ENCODE data around the gene RPL34.
A peak's percentile ranks its signal among the peaks of the same experiment; 100 is the strongest.

The RPL34 gene

DNA sequence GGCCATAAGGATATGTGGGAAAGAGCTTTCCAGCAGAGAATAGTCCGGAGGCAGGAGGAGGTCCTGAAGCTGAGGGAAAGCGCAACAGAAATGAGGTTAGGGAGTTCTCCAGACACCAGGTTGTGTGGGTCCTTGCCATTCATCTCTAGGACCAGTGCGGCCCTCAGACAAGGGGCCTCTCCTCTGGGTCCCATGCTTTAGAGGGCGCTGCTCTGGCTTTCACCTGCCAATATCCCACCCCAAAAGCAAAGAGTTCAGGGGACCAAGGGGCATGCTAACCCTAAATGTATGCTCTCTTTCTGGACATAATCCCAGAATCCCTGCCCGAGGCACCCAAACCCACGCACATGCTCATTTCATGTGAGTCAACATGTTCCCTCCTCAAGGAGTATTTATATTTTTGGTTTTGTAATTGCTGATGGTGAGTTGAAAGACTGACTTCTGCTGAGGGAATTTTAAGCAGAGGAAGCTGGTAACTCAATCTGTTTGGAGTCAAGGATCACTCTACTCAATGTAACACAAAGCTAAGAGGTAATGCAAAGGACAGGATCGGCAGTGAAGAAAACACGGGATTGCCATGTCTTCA is 14.8 kb downstream of the RPL34 start:
- Mint-ChIP-seq H3K27ac (ENCODE audit: low read depth) (no peak overlapping the region), H3K27me3 (no peaks in the 10 kb centered on the region), H3K9me3 (no peaks in the 10 kb centered on the region), H3K36me3 (ENCODE audit: insufficient read depth) (peaks cover 35% of the 10 kb centered on the region), H3K4me3 (no peak overlapping the region), H3K4me1 (no peaks in the 10 kb centered on the region)
- ATAC-seq (replicated peaks; ENCODE audit: extremely low read depth, poor library complexity, severe bottlenecking), result no peak
- no peak for DNase-seq (ENCODE audit: low spot score in 2 of 2)

DNA sequence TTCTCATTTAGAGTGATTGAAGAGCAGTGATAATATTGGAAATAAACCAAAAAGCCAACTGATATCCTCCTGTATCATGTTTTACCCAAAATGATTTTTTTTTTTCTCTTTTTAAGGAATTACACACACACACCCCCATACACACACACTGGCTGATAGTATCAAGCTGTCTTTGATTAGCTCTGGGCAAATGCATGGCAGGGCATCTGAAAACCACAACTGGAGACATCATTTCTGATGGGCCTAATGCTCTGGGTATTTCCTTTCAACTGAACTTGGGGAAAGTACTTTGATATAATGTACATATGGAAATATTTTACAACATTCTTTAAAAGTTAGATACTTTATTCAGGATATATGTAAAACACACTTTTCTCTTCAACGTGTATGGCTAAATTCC is 15.9 kb downstream of the RPL34 start:
- H3K4me1 Mint-ChIP-seq, result no peaks in the 10 kb centered on the region
- peaks cover 26% of the 10 kb centered on the region for H3K36me3 Mint-ChIP-seq (ENCODE audit: insufficient read depth)
- ATAC-seq (replicated peaks; ENCODE audit: extremely low read depth, poor library complexity, severe bottlenecking) (no peak), DNase-seq (ENCODE audit: low spot score in 2 of 2) (no peak)
- H3K4me3 Mint-ChIP-seq, result no peak overlapping the region
- H3K9me3 Mint-ChIP-seq, result no peaks in the 10 kb centered on the region
- no peak overlapping the region for H3K27ac Mint-ChIP-seq (ENCODE audit: low read depth)
- H3K27me3 Mint-ChIP-seq, result no peaks in the 10 kb centered on the region

DNA sequence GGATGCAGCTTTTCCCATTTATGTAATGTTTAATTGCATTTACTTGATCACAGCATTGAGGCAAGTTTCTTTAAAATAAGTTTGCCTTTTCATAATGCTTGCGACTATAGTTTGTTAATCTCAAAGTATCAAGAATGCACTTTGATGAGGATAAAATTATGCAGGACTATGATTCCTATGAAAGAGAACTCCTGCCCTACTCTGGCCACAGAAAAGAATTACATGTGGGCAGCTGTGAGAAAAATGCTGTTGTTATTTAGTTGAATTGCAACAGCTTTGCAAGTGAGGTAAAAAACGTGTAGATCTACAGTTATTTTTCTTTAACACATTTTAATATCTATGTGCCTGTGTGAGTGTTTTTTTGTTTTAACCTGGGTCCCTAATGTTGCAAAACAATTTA is 17.5 kb downstream of the RPL34 start:
- peaks cover 19% of the 10 kb centered on the region for H3K36me3 Mint-ChIP-seq (ENCODE audit: insufficient read depth)
- no peak for ATAC-seq (replicated peaks; ENCODE audit: extremely low read depth, poor library complexity, severe bottlenecking)
- no peak overlapping the region for H3K27ac Mint-ChIP-seq (ENCODE audit: low read depth)
- no peaks in the 10 kb centered on the region for H3K9me3 Mint-ChIP-seq
- H3K4me1 Mint-ChIP-seq, result no peaks in the 10 kb centered on the region
- H3K4me3 Mint-ChIP-seq, result no peak overlapping the region
- no peak for DNase-seq (ENCODE audit: low spot score in 2 of 2)
- no peaks in the 10 kb centered on the region for H3K27me3 Mint-ChIP-seq

DNA sequence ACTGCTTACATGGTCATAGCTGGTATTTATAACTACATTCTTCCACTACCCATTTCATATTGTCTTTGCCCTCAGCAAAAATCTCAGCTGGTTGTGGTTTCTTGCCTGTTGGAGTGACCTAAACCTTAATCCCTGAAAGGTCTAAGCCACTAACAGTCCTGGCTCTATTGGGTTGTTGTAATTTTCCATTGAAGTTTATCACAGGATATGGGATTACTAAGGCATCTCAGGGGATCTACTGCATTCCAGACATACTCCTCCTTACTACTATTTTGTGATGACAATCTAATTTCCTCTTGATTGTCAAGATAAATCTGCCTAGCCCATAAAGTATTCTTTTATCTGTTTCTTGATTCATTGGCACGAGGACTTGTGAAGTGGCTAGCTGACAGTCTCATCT is 23.9 kb downstream of the RPL34 start:
- Mint-ChIP-seq H3K4me1 (no peaks in the 10 kb centered on the region), H3K27me3 (no peaks in the 10 kb centered on the region), H3K36me3 (ENCODE audit: insufficient read depth) (no peaks in the 10 kb centered on the region), H3K27ac (ENCODE audit: low read depth) (no peak overlapping the region), H3K4me3 (no peak overlapping the region), H3K9me3 (no peaks in the 10 kb centered on the region)
- DNase-seq (ENCODE audit: low spot score in 2 of 2) (no peak), ATAC-seq (replicated peaks; ENCODE audit: extremely low read depth, poor library complexity, severe bottlenecking) (no peak)

DNA sequence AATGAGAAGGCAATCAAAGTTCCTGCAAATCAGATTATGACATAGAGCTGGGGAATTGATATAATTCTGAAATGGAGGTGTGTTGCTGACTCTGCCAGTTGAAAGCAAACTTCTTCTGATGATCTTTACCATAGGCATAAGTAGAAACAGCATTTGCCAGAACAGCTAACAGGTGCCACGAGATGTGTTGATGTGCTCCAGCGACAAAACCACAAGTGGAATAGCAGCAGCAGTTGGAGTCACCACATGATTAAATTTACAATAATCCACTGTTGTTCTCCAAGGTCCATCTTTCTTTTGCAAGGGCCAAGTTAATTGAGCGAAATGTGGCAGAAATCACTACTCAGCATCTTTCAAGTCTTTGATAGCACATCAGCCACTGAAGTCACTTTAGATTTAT is 26.3 kb downstream of the RPL34 start:
- H3K4me1 Mint-ChIP-seq, result peaks cover 19% of the 10 kb centered on the region
- H3K36me3 Mint-ChIP-seq (ENCODE audit: insufficient read depth), result peaks cover 7% of the 10 kb centered on the region
- H3K27me3 Mint-ChIP-seq, result no peaks in the 10 kb centered on the region
- no peaks in the 10 kb centered on the region for H3K9me3 Mint-ChIP-seq
- no peak overlapping the region for H3K4me3 Mint-ChIP-seq
- ATAC-seq (replicated peaks; ENCODE audit: extremely low read depth, poor library complexity, severe bottlenecking), result no peak
- DNase-seq (ENCODE audit: low spot score in 2 of 2), result no peak
- H3K27ac Mint-ChIP-seq (ENCODE audit: low read depth), result no peak overlapping the region

DNA sequence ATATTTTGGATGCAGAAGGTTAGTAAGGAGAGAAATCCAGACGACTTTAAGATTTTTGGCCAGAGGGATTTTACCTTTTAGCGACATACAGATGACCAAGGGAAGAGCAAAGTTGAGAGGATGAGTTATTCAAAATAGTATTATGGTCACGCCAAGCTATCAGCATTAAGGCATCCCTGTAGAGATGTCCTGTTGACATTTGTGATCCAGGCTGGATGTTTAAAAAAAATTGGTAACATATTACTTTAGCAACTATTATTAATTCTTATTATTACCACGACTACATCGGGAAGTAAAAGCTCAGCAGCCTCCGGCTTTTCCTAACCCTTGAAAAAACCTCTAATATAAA is 29.5 kb downstream of the RPL34 start:
- H3K4me1 Mint-ChIP-seq, result peaks cover 38% of the 10 kb centered on the region
- ATAC-seq (replicated peaks; ENCODE audit: extremely low read depth, poor library complexity, severe bottlenecking), result no peak
- H3K27ac Mint-ChIP-seq (ENCODE audit: low read depth), result peak overlapping the region; percentile 97
- H3K36me3 Mint-ChIP-seq (ENCODE audit: insufficient read depth), result peaks cover 10% of the 10 kb centered on the region
- H3K4me3 Mint-ChIP-seq, result peak overlapping the region; percentile 97
- H3K9me3 Mint-ChIP-seq, result no peaks in the 10 kb centered on the region
- DNase-seq (ENCODE audit: low spot score in 2 of 2), result no peak
- H3K27me3 Mint-ChIP-seq, result no peaks in the 10 kb centered on the region

DNA sequence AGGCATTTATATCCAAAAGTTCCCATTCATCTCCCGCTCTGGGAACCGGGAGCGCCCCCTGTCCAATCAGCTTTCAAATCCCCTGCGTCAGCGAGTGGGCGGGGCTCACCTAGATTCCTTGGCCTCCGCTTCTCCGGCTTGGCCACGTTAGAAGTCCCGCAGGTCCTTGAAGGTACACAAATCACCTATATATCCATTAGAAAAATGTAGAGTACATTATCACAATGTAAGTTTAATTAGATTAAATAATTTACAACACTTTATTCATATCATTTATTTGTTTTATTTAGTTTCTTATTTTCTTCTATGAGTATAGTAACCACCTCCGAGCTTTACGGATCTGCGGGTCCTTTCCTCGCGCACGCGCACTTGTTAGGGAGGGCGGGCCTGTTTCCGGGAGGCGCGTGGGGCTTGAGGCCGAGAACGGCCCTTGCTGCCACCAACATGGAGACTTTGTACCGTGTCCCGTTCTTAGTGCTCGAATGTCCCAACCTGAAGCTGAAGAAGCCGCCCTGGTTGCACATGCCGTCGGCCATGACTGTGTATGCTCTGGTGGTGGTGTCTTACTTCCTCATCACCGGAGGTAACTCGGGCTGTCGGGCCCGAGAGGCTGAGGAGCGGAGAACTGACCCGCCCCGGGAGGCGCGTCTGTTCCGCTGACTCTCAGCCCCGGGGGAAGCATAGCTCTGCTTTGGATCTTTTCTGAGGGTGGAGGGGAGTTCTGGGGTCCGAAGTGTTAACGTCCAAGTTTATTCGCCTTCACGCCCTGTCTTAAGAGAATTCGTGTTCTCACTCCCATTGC is 30.0 kb downstream of the RPL34 start, which contains the start of gene OSTC:
TSS of gene OSTC (plus strand) at position 388 of the 802 bp plus-strand sequence. CDS start at position 445, 57 bp downstream.
- peak within 1 kb of the TSS; percentile 97 for H3K27ac Mint-ChIP-seq (ENCODE audit: low read depth)
- H3K4me1 Mint-ChIP-seq, result peaks cover 38% of the 10 kb centered on the region
- ATAC-seq (replicated peaks; ENCODE audit: extremely low read depth, poor library complexity, severe bottlenecking), result peak; percentile 81
- H3K36me3 Mint-ChIP-seq (ENCODE audit: insufficient read depth), result peaks cover 10% of the 10 kb centered on the region
- H3K4me3 Mint-ChIP-seq, result peak within 1 kb of the TSS; percentile 97
- no peaks in the 10 kb centered on the region for H3K27me3 Mint-ChIP-seq
- H3K9me3 Mint-ChIP-seq, result no peaks in the 10 kb centered on the region
- peak; percentile 81 to 88 for DNase-seq (ENCODE audit: low spot score in 2 of 2)

DNA sequence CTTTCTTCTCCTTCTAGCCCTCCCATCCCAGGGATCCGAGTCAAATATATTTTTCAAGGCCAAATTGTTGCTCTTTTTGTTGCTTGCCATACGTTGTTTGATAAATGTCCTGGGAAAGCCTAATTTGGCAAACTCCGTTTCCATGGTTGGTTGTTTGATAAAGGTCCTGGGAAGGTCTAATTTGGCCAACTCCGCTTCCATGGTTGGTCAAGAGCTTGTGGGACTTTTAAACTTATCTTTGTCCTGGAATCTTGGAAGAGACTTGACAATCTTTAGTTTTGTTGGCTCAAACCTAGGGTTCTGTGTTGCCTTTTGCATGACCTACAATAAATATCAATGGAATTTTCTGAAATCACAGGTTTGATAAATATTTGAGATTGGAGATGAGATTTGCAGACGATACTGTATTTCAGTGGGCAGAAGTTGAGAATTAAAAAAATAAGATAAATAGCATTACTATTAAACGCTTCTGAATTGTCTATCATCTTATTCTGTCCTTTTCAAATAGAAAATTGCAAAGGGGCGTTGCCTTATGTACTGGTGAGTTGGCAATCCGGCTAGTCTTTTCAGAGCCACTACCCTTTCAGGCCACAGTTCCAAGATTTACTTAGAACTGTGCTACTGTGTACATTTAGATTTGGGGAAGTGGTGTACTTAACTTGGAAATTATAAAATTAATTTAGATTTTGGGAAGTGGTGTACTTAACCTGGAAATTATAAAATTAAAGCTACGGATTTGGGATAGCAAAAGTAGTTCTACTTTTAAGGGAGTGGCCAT is 30.8 kb downstream of the RPL34 start:
- peak overlapping the region; percentile 97 for H3K27ac Mint-ChIP-seq (ENCODE audit: low read depth)
- H3K27me3 Mint-ChIP-seq, result no peaks in the 10 kb centered on the region
- H3K4me3 Mint-ChIP-seq, result peak overlapping the region; percentile 97
- ATAC-seq (replicated peaks; ENCODE audit: extremely low read depth, poor library complexity, severe bottlenecking), result no peak
- H3K36me3 Mint-ChIP-seq (ENCODE audit: insufficient read depth), result peaks cover 15% of the 10 kb centered on the region
- no peak for DNase-seq (ENCODE audit: low spot score in 2 of 2)
- peaks cover 38% of the 10 kb centered on the region for H3K4me1 Mint-ChIP-seq
- H3K9me3 Mint-ChIP-seq, result no peaks in the 10 kb centered on the region

DNA sequence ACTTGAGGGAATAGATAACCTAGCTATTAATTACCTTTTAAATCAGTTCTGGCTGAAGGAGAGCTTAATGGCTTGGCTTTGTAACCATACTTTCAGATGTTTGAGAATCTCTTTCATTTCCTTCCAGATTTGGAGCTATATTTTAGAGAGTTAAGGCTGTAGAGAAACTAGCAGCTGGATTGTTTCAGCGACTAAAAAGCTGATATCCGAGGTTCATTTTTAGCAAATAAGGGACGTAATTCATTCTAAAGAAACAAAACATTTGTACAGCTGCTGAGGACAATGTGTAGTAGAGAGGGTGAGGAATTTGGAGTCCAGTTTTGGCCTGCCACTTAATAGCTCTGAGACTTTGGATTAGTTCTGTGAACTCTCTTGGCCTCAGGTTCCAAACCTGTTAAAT is 42.3 kb downstream of the RPL34 start:
- Mint-ChIP-seq H3K4me3 (no peak overlapping the region), H3K27ac (ENCODE audit: low read depth) (no peak overlapping the region), H3K9me3 (no peaks in the 10 kb centered on the region)

DNA sequence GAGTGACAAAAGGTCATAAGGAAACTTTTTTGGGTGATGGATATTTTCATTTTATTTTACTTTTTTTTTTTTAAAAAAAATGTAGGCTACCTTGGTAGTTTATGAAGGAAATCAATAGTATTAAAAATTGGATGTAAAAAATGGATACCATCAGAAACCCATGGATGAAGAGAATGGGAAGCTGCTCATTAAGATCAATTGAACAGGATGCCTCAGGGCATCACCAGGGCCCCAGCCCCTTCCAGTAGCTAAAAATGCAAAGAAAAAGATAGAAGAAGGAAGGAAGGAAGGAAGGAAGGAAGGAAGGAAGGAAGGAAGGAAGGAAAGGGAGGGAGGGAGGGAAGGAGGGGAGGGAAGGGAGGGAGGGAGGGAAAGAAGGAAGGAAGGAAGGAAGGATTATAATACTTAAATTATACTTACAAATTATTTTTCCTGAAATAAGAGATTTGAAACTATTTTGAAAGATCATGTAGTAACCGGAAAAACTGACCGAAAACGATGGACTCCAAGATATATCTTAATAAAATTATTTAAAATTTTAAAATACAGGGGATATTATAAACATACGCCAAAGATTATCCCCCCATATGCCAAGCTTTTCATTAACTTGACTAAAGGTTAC is 54.1 kb downstream of the RPL34 start:
- H3K4me3 Mint-ChIP-seq, result no peak overlapping the region
- H3K9me3 Mint-ChIP-seq, result no peaks in the 10 kb centered on the region
- H3K27ac Mint-ChIP-seq (ENCODE audit: low read depth), result no peak overlapping the region
- ATAC-seq (replicated peaks; ENCODE audit: extremely low read depth, poor library complexity, severe bottlenecking), result no peak
- no peaks in the 10 kb centered on the region for H3K27me3 Mint-ChIP-seq
- H3K4me1 Mint-ChIP-seq, result no peaks in the 10 kb centered on the region
- DNase-seq (ENCODE audit: low spot score in 2 of 2), result no peak
- H3K36me3 Mint-ChIP-seq (ENCODE audit: insufficient read depth), result peaks cover 6% of the 10 kb centered on the region

More for the DNA sequence above, 42.3 kb downstream of the RPL34 start:
- H3K4me1 Mint-ChIP-seq, result peaks cover 6% of the 10 kb centered on the region
- no peaks in the 10 kb centered on the region for H3K27me3 Mint-ChIP-seq
- DNase-seq (ENCODE audit: low spot score in 2 of 2), result no peak
- peaks cover 39% of the 10 kb centered on the region for H3K36me3 Mint-ChIP-seq (ENCODE audit: insufficient read depth)
- ATAC-seq (replicated peaks; ENCODE audit: extremely low read depth, poor library complexity, severe bottlenecking), result no peak

All from central memory CD8-positive, alpha-beta T cell (primary cell).